ENCODE results near the gene GNG12.

DNA sequence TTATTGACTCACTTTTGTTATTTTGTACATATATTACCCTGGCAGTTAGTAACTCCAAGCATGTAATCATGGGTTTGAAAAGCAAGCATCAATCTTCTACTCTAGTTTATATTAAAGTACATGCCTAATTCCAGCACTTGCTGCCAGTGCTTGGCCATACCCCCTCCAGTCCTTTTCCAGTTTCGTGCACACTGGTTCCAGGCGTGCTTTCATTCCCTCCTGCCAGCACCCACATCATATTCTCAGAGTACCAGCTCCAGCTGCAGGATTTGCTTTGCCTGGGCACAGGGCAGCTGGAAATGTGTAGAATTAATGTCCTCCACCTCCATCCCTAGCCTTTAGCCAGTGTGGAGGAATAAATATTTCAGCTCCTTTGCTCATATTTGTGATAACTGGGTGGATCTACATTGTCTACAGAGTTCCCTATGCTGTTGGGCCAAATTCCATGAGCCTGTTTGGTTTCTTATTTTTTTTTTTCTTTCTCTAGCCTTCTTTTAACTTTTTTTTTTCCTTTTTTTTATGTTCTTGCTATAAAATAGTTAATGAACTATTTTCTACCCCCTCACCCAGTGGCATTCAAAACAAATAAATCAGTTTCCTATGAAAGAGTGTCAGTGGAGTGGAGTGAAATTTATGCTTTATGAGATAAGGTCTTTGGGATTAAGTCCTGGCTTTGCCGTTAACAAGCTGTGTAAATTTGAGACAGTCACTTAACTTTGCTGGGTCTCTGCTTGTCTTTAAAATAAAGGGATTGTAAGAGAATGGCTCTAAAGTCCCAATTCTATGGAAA, 2.6 kb upstream of the GNG12 start:
- TF ChIP-seq EZH2 (IDR thresholded peaks at IDR 0.05; ENCODE audit: insufficient read depth, poor library complexity, severe bottlenecking), result no peak
- no peak for TF ChIP-seq EZH2phosphoT487 (IDR thresholded peaks at IDR 0.05; ENCODE audit: insufficient read depth, low read depth)
